Keratinocyte (primary cell): ENCODE results near the gene SPTLC2. TPM values are rescaled to one million over a fixed set of nuclear protein-coding genes. Genes with fewer than 3 reads are reported as not detected.

Source experiments
- DNase-seq: peaks from one replicate; pipeline ENCODE4 v3.0.0-alpha.2; 2011; ENCODE audit warnings: low read depth, missing footprints, low spot score
- FAIRE-seq: peaks from 2 replicates; lab custom pipeline; 2011; peaks lifted over from hg19 to GRCh38; lab: Jason Lieb, UNC
- H2AFZ ChIP-seq: 2 replicates; pipeline ENCODE4 v1.6.0; 2012; ENCODE audit warnings: low read length, control low read depth, inconsistent platforms; ENCODE audit not compliant: control insufficient read depth
- H3K27ac ChIP-seq: 2 replicates; pipeline ENCODE4 v1.5.1; 2011; ENCODE audit warnings: low read length; ENCODE audit not compliant: control insufficient read depth, insufficient read depth
- H3K27me3 ChIP-seq: 3 replicates; pipeline ENCODE4 v1.6.0; 2011; ENCODE audit warnings: low read length; ENCODE audit not compliant: control insufficient read depth, insufficient read depth; ENCODE audit errors: extremely low read depth
- H3K36me3 ChIP-seq, 2 experiments: 2 replicates in 1 of 2; 3 replicates in 1 of 2; pipeline ENCODE4 v1.5.1; 2011; ENCODE audit warnings: low read length in 2 of 2, mild to moderate bottlenecking in 1 of 2; ENCODE audit not compliant: control insufficient read depth in 2 of 2, insufficient read depth in 2 of 2; ENCODE audit errors: extremely low read depth in 1 of 2
- H3K4me1 ChIP-seq: 3 replicates; pipeline ENCODE4 v1.5.1; 2011; ENCODE audit warnings: low read length; ENCODE audit not compliant: control insufficient read depth, insufficient read depth; ENCODE audit errors: extremely low read depth
- H3K4me2 ChIP-seq: 3 replicates; pipeline ENCODE4 v1.6.0; 2011; ENCODE audit warnings: low read depth, low read length; ENCODE audit not compliant: control insufficient read depth, insufficient read depth; ENCODE audit errors: extremely low read depth
- H3K4me3 ChIP-seq, 3 experiments: fragments of 200-600 bp in 1 of 3; sonication (generic) in 1 of 3; 2 replicates in 2 of 3; 3 replicates in 1 of 3; pipeline ENCODE4 v1.5.1; 2011 to 2016; ENCODE audit warnings: low read length in 3 of 3, mild to moderate bottlenecking in 3 of 3, control low read depth in 2 of 3, inconsistent platforms in 1 of 3, low read depth in 1 of 3, mixed read lengths in 1 of 3, mixed run types in 1 of 3, moderate library complexity in 1 of 3; ENCODE audit not compliant: control insufficient read depth in 2 of 3, insufficient read depth in 2 of 3; ENCODE audit errors: extremely low read depth in 1 of 3
- H3K79me2 ChIP-seq: 2 replicates; pipeline ENCODE4 v1.6.0; 2012; ENCODE audit warnings: low read length; ENCODE audit not compliant: control insufficient read depth, insufficient read depth
- H3K9ac ChIP-seq: 3 replicates; pipeline ENCODE4 v1.6.0; 2011; ENCODE audit warnings: low read length; ENCODE audit not compliant: control insufficient read depth, insufficient read depth; ENCODE audit errors: extremely low read depth
- H3K9me1 ChIP-seq: 3 replicates; pipeline ENCODE4 v1.6.0; 2011; ENCODE audit warnings: low read length; ENCODE audit not compliant: control insufficient read depth, insufficient read depth; ENCODE audit errors: extremely low read depth
- H3K9me3 ChIP-seq: 2 replicates; pipeline ENCODE4 v1.5.1; 2012; ENCODE audit warnings: low read depth, low read length; ENCODE audit not compliant: control insufficient read depth
- H4K20me1 ChIP-seq: 3 replicates; pipeline ENCODE4 v1.6.0; 2011; ENCODE audit warnings: low read length; ENCODE audit not compliant: control insufficient read depth, insufficient read depth; ENCODE audit errors: extremely low read depth
- CTCF ChIP-seq, 3 experiments: IDR thresholded peaks in 1 of 3; conservative IDR thresholded peaks in 1 of 3; optimal IDR thresholded peaks in 1 of 3; 2 replicates in 2 of 3; 3 replicates in 1 of 3; pipeline versions ENCODE3 to v1.5.1; 2011; ENCODE audit warnings: low read length in 3 of 3, mild to moderate bottlenecking in 3 of 3, moderate library complexity in 2 of 3, control low read depth in 1 of 3, inconsistent platforms in 1 of 3; ENCODE audit not compliant: insufficient read depth in 2 of 3; ENCODE audit errors: extremely low read depth in 1 of 3
- EZH2 ChIP-seq: IDR thresholded peaks from one replicate; pipeline ENCODE4 v1.6.1; 2012; ENCODE audit warnings: inconsistent platforms, mild to moderate bottlenecking, low read length, moderate library complexity
- dilution Hi-C: fragments of 300-500 bp; cut with MboI; formaldehyde crosslinking; loops from one replicate; pipeline ENCODE4 v1.7.0; 2020; ENCODE audit warnings: low sequenced_read_pairs; ENCODE audit not compliant: extremely low pct_ligation_motif_present
- polyA plus RNA-seq, 5 experiments: library from polyadenylated mRNA; depleted of rRNA in 3 of 5; stranded (reverse) in 3 of 5; stranded (forward) in 1 of 5; unstranded in 1 of 5; fragments of >200 nt; gene quantifications; 1 replicate in 1 of 5; 2 replicates in 3 of 5; 3 replicates in 1 of 5; pipeline versions ENCODE4 v1.2.1 to v1.2.3, GENCODE V29; 2011 to 2012; ENCODE audit warnings: missing spikeins in 2 of 5, low read depth in 1 of 5, low replicate concordance in 1 of 5

The SPTLC2 gene
- polyA plus RNA-seq, 1 donor (not counting 4 experiments of a cell fraction or from before 2014, with no cell fraction given): 46.8 TPM

GRCh38 chr14:77660754-77661153, 44.3 kb upstream of the SPTLC2 start:
- Histone ChIP-seq H3K4me2 (no peak overlapping the region), H3K9me3 (no peaks in the 10 kb centered on the region), H3K27me3 (no peaks in the 10 kb centered on the region), H4K20me1 (no peaks in the 10 kb centered on the region), H3K36me3 (no peaks in the 10 kb centered on the region), H3K9ac (no peak overlapping the region), H3K27ac (no peak overlapping the region), H3K4me1 (peaks cover 13% of the 10 kb centered on the region), H3K9me1 (no peaks in the 10 kb centered on the region), H3K4me3 (no peak overlapping the region), H3K79me2 (no peaks in the 10 kb centered on the region), H2AFZ (no peak overlapping the region)
- DNase-seq: no peak
- no peak for TF ChIP-seq EZH2
- FAIRE-seq: no peak
- dilution Hi-C loops: no loop called here

GRCh38 chr14:77659831-77660230, 43.4 kb upstream of the SPTLC2 start:
- no peaks in the 10 kb centered on the region for H3K27me3 ChIP-seq
- TF ChIP-seq CTCF (optimal IDR thresholded peaks at IDR 0.05 in 1 of 3, IDR thresholded peaks at IDR 0.05 in 1 of 3, conservative IDR thresholded peaks at IDR 0.05 in 1 of 3; ENCODE audit: extremely low read depth in 1 of 3, insufficient read depth in 2 of 3, low read length in 3 of 3) (no peak), EZH2 (no peak)
- H3K27ac ChIP-seq: no peak overlapping the region
- no peaks in the 10 kb centered on the region for H3K79me2 ChIP-seq
- H3K4me1 ChIP-seq: peaks cover 13% of the 10 kb centered on the region
- H3K9me1 ChIP-seq: no peaks in the 10 kb centered on the region
- H3K9me3 ChIP-seq: no peaks in the 10 kb centered on the region
- no peak overlapping the region for H3K4me2 ChIP-seq
- no peaks in the 10 kb centered on the region for H3K36me3 ChIP-seq
- H2AFZ ChIP-seq: no peak overlapping the region
- DNase-seq (no peak), FAIRE-seq (no peak)
- no peak overlapping the region for H3K4me3 ChIP-seq
- no peaks in the 10 kb centered on the region for H4K20me1 ChIP-seq
- dilution Hi-C loops: no loop called here
- H3K9ac ChIP-seq: no peak overlapping the region

GRCh38 chr14:77657280-77657679, 40.8 kb upstream of the SPTLC2 start:
- Histone ChIP-seq H3K4me1 (no peaks in the 10 kb centered on the region), H3K9me3 (no peaks in the 10 kb centered on the region), H3K36me3 (no peaks in the 10 kb centered on the region), H3K4me3 (no peak overlapping the region), H4K20me1 (no peaks in the 10 kb centered on the region), H3K27me3 (no peaks in the 10 kb centered on the region), H3K4me2 (no peak overlapping the region), H3K9me1 (no peaks in the 10 kb centered on the region), H3K79me2 (no peaks in the 10 kb centered on the region), H3K27ac (no peak overlapping the region), H2AFZ (no peak overlapping the region), H3K9ac (no peak overlapping the region)
- TF ChIP-seq CTCF (optimal IDR thresholded peaks at IDR 0.05 in 1 of 3, IDR thresholded peaks at IDR 0.05 in 1 of 3, conservative IDR thresholded peaks at IDR 0.05 in 1 of 3; ENCODE audit: extremely low read depth in 1 of 3, insufficient read depth in 2 of 3, low read length in 3 of 3): no peak
- no peak for TF ChIP-seq EZH2
- no peak for DNase-seq
- dilution Hi-C loops: no loop called here
- no peak for FAIRE-seq
